GDM1 (cell line): Measurements from ENCODE around the gene COL4A2.
"Not testable (repeated sequence)": the region's sequence is repeated elsewhere in the genome, so short reads cannot be mapped to it uniquely, and the experiment has no call there.

ENCODE experiments used
- DNase-seq: peaks from one replicate; lab custom pipeline; 2025; lab: John Stamatoyannopoulos, UW

The COL4A2 gene

DNA sequence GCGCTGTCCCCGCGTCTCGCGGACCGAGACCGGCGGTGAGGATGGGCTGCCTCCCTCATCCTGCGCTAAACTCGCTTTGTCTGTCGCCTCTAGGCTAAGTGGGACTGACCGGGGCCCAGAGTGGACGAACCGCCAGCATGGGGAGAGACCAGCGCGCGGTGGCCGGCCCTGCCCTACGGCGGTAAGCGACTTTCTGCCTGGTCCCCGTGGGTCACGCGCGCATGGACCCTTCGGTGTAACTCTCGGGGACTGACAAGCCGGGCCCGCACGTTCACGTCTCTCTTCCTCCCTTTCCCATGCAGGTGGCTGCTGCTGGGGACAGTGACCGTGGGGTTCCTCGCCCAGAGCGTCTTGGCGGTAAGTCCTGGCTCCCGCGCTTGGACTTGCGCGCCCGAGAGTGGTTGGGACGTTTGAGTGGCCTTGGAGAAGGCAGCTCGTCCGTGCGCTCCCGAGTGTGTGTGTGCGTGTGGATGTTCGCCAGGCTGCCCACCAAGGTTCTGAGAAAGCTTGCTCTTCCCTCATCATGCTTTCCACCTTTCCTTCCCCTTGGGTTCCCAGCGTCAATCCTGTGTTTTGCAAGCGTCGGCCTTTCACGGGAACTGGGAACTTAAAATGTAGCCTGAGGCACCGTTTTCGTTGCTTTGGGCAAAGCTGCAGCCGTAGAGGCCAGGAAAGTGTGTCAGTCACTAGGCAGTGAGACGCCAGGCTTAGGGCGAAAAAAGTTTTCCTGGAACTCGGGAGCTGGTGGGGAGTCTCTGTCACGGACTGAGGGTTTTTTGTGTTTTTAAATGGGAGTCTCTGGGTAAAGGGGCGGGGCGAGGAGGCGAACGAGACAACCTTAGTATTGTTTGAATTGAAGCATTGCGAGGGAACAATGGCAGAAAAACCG is 927 bp downstream of the COL4A2 start:
- no peak for DNase-seq

DNA sequence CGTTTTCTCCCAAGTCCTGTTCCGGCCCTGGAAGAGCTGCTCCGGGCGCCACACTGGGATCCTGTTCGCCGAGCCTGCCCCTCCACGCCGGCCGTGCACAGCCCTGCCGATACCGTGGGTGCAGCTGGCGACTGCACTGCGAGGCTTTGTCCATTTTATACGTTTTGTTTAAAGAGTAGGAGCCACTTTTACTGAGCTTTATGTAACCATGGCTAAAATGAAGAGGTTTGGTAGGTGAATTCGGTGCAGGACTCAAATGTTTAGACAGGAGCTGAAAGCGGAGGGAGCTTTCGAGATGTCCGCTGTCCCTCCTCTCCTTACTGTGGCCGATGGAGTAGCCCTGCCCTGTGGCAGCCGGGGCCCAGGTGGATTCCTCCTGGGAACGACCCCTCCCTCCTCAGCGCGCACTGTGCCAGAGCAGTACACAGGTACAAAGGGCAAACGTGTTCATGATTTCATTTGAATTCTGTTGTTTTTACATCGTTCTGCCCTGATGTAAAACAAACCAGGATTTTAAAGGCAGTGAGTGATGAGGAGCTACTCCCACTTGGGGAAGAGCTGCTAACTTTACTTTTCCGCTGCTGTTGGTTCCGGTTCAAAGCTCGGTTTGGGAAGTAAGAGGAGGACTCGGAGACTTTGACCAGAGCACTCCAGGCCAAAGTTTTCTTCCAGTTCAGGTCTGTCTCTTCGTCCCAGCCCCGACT is 1.7 kb downstream of the COL4A2 start:
- no peak for DNase-seq

DNA sequence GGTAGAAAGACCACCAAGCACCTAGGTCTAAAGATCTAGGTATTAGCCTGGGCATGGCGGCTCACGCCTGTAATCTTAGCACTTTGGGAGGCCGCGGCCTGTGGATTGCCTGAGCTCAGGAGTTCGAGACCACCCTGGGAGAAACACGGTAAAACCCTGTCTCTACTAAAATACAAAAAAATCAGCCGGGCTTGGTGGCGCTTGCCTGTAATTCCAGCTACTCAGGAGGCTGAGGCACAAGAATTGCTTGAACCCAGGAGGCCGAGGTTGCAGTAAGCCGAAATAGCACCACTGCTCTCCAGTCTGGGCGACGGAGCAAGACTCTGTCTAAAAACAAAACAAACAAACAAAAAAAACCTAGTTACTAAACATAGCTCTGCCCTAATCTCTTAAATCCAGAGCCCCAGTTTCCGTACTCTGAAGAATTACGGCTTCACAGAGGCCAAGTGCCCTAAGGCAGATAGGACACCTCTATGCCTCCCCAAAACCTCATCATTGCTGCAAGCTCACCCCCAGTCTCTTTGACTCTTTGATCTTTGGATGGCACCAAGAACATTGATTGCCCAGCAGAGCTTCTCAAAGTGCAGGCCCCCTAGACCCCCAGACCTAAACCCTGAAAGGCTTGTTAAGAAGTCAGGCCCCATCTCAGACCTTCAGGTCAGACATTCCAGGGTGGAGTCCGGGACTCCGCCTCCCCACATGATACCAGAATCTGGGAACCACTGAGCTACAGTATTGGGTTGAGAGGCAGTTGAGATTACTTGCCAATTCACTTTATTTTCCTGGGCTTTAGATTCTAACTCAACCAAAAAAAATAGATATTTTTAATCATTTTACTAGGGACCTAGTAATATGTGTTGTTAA is 2.8 kb downstream of the COL4A2 start:
- DNase-seq: no peak

GRCh38 chr13:110310541-110311442 is 3.7 kb downstream of the COL4A2 start:
- DNase-seq: no peak

- no peak for DNase-seq
These were observed 4.6 kb downstream of the COL4A2 start for GRCh38 chr13:110311443-110312338.

DNA sequence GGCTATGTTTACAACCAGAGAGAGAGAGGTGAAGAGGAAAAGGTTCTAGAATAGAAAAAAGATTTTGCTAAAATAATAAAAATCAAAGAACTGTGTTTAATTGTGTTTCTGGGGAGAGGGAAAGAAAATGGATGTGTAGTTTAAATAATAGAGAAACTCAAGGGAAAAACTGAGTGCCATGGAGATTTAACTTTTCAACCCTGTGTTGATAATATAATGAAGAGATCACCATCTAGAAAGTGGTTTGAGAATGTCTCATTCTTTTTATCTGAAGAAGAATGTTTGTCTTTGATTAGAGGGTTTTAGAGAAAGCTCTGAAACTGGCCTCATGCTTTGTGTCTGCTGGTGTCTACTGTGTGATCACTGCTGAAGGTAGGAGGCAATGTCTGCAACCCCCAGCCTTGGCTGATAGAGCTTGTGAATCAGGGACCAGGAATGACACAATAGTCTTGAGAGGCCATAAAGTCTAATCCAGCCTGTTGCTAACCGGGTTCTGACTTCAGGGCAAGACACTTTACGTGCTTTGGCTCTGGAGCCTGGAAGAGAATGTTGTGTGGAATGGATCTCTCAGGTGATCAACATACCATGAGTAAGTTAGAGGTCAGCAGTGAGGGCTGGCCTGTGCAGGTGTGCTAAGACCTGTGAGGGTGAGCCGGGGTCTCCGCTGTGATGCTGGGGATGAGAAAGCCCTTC is 5.4 kb downstream of the COL4A2 start:
- DNase-seq: no peak

GRCh38 chr13:110313261-110313660 is 6.2 kb downstream of the COL4A2 start:
- DNase-seq: not testable (repeated sequence)

- not testable (repeated sequence) for DNase-seq
These were observed 6.6 kb downstream of the COL4A2 start for GRCh38 chr13:110313733-110314132.

- no peak for DNase-seq
These were observed 7.6 kb downstream of the COL4A2 start for GRCh38 chr13:110314516-110315245.

DNA sequence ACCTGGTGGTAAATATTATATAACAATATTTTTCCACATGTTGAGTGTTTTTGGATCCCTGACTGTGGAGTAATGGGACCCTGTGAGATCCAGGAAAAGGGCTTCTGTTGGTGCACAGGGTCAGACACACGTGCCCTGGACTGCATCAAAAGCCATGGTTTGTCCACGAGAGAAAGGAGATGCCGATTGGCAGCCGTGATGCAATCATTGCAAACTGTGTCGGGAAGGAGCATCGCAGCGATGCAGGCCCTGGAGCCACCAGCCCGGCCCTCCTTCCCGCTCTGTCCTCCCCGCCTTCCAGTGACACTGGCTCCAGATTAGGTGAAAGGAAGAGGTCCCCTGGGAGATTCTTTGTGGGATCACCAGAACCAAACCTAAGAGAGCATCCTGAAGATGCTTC is 9.1 kb downstream of the COL4A2 start:
- DNase-seq: no peak

DNA sequence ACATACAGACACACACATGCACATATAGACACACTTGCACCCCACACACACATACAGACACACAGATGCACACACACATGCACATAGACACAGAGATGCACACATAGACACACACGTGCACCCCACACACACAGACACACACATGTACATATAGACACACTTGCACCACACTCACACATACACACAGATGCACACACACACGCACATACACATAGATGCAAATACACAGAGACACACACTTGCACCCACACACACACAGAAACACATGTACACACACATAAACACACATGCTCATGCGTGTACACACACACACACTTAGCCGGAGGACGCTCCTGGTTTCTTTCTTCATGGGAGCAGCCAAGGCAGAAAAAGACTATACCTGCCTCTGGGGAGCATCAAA is 10.0 kb downstream of the COL4A2 start:
- no peak for DNase-seq

- DNase-seq: no peak
These were observed 10.6 kb downstream of the COL4A2 start for GRCh38 chr13:110317496-110318195.

DNA sequence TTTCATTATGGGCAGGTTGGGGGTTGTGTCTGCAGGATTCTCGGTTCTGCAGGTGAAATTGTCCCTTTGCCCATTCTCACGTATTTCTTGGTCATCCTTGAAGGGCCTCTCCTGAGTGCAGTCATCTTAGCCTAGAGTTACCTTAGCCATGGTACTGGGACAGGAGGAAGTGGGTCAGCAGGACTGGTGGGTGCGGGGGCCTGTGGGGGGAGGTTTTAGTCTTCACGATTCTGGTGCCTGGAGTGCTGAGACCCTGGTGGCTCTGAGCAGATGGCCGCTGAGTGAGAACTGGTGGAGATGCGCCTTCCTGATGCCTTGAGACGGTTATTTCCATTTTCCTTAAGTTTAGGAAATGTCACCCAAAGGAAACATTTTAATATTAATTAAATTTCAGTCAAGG is 11.8 kb downstream of the COL4A2 start:
- no peak for DNase-seq

GRCh38 chr13:110319397-110319773 is 12.3 kb downstream of the COL4A2 start:
- no peak for DNase-seq

DNA sequence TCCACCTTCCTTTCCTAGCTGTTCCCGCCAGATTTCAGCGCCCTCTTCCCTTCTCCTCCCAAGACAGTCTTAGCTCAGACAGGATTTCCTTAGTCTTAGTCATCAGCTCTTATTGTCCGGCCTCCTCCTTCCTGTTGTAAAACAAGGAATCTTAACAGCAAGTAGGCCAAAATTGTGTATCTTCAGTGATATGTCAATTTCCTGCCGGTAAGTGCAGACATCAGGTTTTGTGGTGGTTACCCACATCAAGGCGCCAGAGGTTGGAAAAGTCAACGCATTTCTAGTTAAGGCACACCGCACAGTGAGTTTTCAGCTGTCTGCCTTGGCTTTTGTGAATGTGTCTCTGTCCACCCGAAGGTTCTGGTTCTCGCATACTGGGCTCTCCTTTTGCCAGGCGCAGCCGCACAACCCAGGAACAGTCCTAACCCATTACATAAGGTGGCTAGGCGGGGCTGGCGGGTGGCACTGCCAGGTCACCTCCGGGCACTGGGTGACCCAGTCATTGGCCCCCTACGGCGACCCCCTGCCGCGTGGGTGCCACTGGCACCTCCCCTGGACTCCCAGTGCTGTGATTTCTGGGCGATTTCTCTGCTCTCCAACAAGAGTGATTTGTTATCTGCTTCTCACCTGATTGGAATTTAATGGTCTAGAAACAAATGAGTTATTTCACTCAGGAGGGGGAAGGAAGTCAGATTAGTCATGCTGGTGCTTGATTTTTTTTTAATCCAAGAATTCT is 12.9 kb downstream of the COL4A2 start:
- no peak for DNase-seq

DNA sequence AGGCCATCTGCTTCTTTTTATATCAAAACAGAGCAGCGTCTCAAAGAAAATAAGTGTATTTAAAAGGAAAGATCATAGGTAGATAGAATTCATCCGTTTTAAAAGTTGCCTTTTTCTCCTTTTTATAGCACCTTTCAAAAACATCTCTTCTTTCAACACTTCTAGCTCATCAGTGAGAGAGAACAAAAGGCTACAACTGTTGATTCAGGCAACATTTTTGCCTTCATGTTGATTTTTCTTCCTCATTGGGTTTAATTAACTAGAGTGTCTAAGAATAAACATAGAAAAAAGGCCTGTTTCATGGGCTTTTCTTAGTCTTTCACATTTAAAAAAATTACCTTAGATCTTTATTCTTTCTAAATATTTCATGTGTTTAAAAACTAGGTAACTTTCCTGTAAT is 13.6 kb downstream of the COL4A2 start:
- DNase-seq: no peak

- not testable (repeated sequence) for DNase-seq
These were observed 14.5 kb downstream of the COL4A2 start for GRCh38 chr13:110321573-110321972.
